Naive thymus-derived CD4-positive, alpha-beta T cell (primary cell): ENCODE results near the gene CABLES2. TPM values are rescaled to one million over a fixed set of nuclear protein-coding genes. Genes with fewer than 3 reads are reported as not detected.

ENCODE experiments used
- ATAC-seq: fragments of 150-1000 bp; cut with Tn5 transposase; 2 replicates; pipeline ENCODE4 v1.10.0; 2021; ENCODE audit warnings: mild to moderate bottlenecking, moderate library complexity
- CTCF ChIA-PET: fragments of 350-600 bp; sonication (Branson Sonifier 250); formaldehyde crosslinking; loops from one replicate; lab custom pipeline; 2021; ENCODE audit warnings: antibody characterized with exemption; lab: Charles Lee
- POLR2A ChIA-PET: fragments of 350-600 bp; sonication (Branson Sonifier 250); formaldehyde crosslinking; loops from one replicate; lab custom pipeline; 2021; ENCODE audit warnings: antibody characterized with exemption, inconsistent platforms; lab: Charles Lee
- DNase-seq, 9 donors: peaks; one replicate each; pipeline versions ENCODE4 v3.0.0 to v3.0.0-alpha.2; 2020 to 2022; ENCODE audit warnings: mixed read lengths in 1 of 9
- H3K27ac ChIP-seq: one replicate; pipeline ENCODE4 v1.7.0; 2013; ENCODE audit warnings: mild to moderate bottlenecking, low read depth, low read length, moderate library complexity
- H3K27me3 ChIP-seq, 2 donors: one replicate each; pipeline ENCODE4 v1.7.0; 2013; ENCODE audit warnings: low read length in 2 of 2, mild to moderate bottlenecking in 2 of 2, moderate library complexity in 2 of 2; ENCODE audit not compliant: control insufficient read depth in 2 of 2, insufficient read depth in 2 of 2
- H3K36me3 ChIP-seq, 3 experiments: 1 replicate in 2 of 3; 2 replicates in 1 of 3; pipeline ENCODE4 v1.7.0; 2013; ENCODE audit warnings: low read length in 3 of 3, mild to moderate bottlenecking in 3 of 3, moderate library complexity in 1 of 3; ENCODE audit not compliant: insufficient read depth in 3 of 3, control insufficient read depth in 2 of 3
- H3K4me1 ChIP-seq, 2 donors: one replicate each; pipeline ENCODE4 v1.7.0; 2013; ENCODE audit warnings: low read length in 2 of 2, mild to moderate bottlenecking in 2 of 2, moderate library complexity in 1 of 2; ENCODE audit not compliant: control insufficient read depth in 2 of 2, insufficient read depth in 2 of 2
- H3K4me3 ChIP-seq: 2 replicates; pipeline ENCODE4 v1.7.0; 2013; ENCODE audit warnings: mild to moderate bottlenecking, low read length
- H3K9me3 ChIP-seq, 3 experiments: 1 replicate in 2 of 3; 2 replicates in 1 of 3; pipeline ENCODE4 v1.7.0; 2013; ENCODE audit warnings: low read length in 3 of 3; ENCODE audit not compliant: control insufficient read depth in 2 of 3
- H3K27ac Mint-ChIP-seq, 9 donors: one replicate each; pipeline ENCODE4 v1.8.0; 2020 to 2022; ENCODE audit warnings: mixed read lengths in 9 of 9, mild to moderate bottlenecking in 8 of 9, moderate library complexity in 5 of 9, inconsistent platforms in 2 of 9
- H3K27me3 Mint-ChIP-seq, 5 donors: one replicate each; pipeline ENCODE4 v1.8.0; 2021 to 2022; ENCODE audit warnings: mixed read lengths in 5 of 5, mild to moderate bottlenecking in 1 of 5
- H3K36me3 Mint-ChIP-seq, 5 donors: one replicate each; pipeline ENCODE4 v1.8.0; 2020 to 2022; ENCODE audit warnings: mixed read lengths in 5 of 5, mild to moderate bottlenecking in 3 of 5, inconsistent platforms in 1 of 5
- H3K4me1 Mint-ChIP-seq, 7 donors: one replicate each; pipeline ENCODE4 v1.8.0; 2020 to 2022; ENCODE audit warnings: mixed read lengths in 7 of 7, mild to moderate bottlenecking in 3 of 7, inconsistent platforms in 1 of 7
- H3K4me3 Mint-ChIP-seq, 10 donors: one replicate each; pipeline ENCODE4 v1.8.0; 2020 to 2022; ENCODE audit warnings: mild to moderate bottlenecking in 10 of 10, mixed read lengths in 10 of 10, moderate library complexity in 6 of 10, inconsistent platforms in 2 of 10
- H3K9me3 Mint-ChIP-seq, 11 donors: one replicate each; pipeline ENCODE4 v1.8.0; 2020 to 2022; ENCODE audit warnings: mixed read lengths in 11 of 11, mild to moderate bottlenecking in 4 of 11, inconsistent platforms in 1 of 11, moderate library complexity in 1 of 11
- intact Hi-C, 2 donors: fragments of 100-400 bp; cut with micrococcal nuclease; formaldehyde crosslinking; loops; one replicate each; pipeline ENCODE4 v1.15.1; 2023
- polyA plus RNA-seq, 2 donors: library from polyadenylated mRNA; unstranded; fragments of 300-500 nt; fragmentation: Illumina TruSeq; gene quantifications; one replicate each; pipeline ENCODE4 v1.2.3, GENCODE V29; 2021
- total RNA-seq, 6 experiments: library from RNA in 5 of 6; stranded (reverse) in 5 of 6; gene quantifications; 1 replicate in 5 of 6; 2 replicates in 1 of 6; pipeline ENCODE4 v1.2.3 and lab custom pipeline; 2021 to 2026

The CABLES2 gene
- total and polyA plus RNA-seq, 7 experiments from 2014 or later, result 0.61 to 16.7 (median 5.6) TPM

DNA sequence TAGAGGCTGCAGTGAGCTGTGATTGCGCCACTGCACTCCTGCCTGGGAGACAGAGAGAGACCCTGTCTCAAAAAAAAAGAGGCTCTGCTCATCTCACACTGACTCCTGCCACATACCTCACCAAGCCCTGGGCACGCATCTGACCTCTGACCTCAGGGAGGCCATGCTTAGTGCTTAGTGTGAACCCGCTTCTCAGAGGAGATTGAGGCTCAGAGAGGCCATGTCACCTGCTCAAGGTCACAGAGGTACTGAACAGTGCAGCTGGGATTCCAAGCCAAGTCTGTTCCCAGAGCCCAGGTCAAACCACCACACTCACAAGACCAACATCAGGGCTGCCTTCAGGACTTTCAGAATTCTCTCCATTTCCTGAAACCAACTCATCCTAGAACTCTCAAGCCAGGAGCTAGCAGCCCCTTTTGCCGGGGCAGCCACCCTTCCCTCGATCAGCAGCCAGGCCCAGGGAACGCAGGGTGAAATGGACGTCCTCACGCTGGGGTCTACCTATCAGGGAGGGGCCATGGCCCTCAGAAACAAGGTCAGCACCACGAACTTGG lies 2.9 kb downstream of the CABLES2 start:
- ChIA-PET POLR2A (no interaction called here), CTCF (no interaction called here)
- H3K27me3 ChIP-seq, result no peaks in the 10 kb centered on the region
- H3K9me3 ChIP-seq, result no peaks in the 10 kb centered on the region
- H3K4me1 Mint-ChIP-seq, result peaks cover 13 to 31% (median 24%) of the 10 kb centered on the region in 7 donors
- ATAC-seq (no peak), DNase-seq (no peak)
- intact Hi-C loops, result no loop called here
- no peak overlapping the region for H3K27ac ChIP-seq
- peak overlapping the region in 8 of 10 donors; percentile 4 to 66 (median 34) for H3K4me3 Mint-ChIP-seq
- H3K27me3 Mint-ChIP-seq, result no peaks in the 10 kb centered on the region
- peaks cover 0 to 2% (median 0%) of the 10 kb centered on the region in 11 donors for H3K9me3 Mint-ChIP-seq
- H3K36me3 Mint-ChIP-seq, result peaks cover 0 to 4% (median 4%) of the 10 kb centered on the region in 5 donors
- H3K27ac Mint-ChIP-seq, result peak overlapping the region in 3 of 9 donors; percentile 34 to 51 (median 38)
- peaks cover 17 to 23% of the 10 kb centered on the region in 2 donors for H3K4me1 ChIP-seq
- H3K36me3 ChIP-seq, result peaks cover 0 to 19% (median 0%) of the 10 kb centered on the region in 3 experiments
- H3K4me3 ChIP-seq, result no peak overlapping the region

GRCh38 chr20:62403331-62403730 lies 3.8 kb downstream of the CABLES2 start:
- ATAC-seq (no peak), DNase-seq (no peak)
- no peaks in the 10 kb centered on the region for H3K27me3 Mint-ChIP-seq
- H3K36me3 Mint-ChIP-seq, result peaks cover 0 to 4% (median 4%) of the 10 kb centered on the region in 5 donors
- intact Hi-C loops, result no loop called here
- Histone ChIP-seq H3K36me3 (peaks cover 0 to 19% (median 0%) of the 10 kb centered on the region in 3 experiments), H3K27me3 (no peaks in the 10 kb centered on the region), H3K4me1 (peaks cover 17 to 23% of the 10 kb centered on the region in 2 donors), H3K9me3 (no peaks in the 10 kb centered on the region), H3K27ac (no peak overlapping the region), H3K4me3 (no peak overlapping the region)
- ChIA-PET POLR2A (no interaction called here), CTCF (no interaction called here)
- peaks cover 0 to 2% (median 0%) of the 10 kb centered on the region in 11 donors for H3K9me3 Mint-ChIP-seq
- peak overlapping the region in 4 of 10 donors; percentile 20 to 66 (median 44) for H3K4me3 Mint-ChIP-seq
- peaks cover 13 to 31% (median 24%) of the 10 kb centered on the region in 7 donors for H3K4me1 Mint-ChIP-seq
- H3K27ac Mint-ChIP-seq, result peak overlapping the region in 4 of 9 donors; percentile 38 to 88 (median 74)

DNA sequence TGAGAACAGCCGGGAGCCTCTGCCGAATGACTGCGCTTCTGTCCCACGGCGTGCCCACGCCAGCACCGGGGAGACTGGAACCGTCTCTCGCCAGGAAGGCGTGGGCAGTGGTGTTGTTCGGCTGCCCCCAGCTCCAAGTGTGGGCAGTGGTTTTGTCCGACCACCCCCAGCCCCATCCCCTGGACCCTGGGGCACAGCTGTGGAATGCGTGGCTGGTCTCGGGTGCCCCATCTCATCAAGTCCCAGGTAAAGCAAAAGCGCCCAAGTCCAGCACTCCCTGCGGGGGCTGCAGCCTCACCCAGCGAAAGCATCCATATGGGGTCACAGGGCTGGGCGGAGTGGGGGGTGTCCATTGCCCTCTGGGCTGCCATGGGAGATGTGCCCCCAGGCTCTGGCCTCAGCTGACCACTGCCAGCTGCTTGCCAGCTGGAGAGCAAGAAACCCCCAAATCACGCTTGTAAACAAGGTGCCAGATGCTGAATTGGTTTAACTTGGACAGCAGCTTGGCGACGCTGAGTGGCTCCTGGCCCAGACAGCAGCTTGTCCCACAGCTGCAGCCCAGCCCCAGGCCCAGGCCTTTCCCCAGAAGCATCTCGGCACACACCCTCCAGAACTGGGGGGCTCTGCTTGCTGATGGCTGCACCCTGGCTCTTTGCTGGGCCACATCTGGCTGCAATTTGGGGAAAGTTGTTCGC lies 4.5 kb downstream of the CABLES2 start:
- Histone ChIP-seq H3K4me1 (peaks cover 13 to 19% of the 10 kb centered on the region in 2 donors), H3K36me3 (peaks cover 0 to 19% (median 0%) of the 10 kb centered on the region in 3 experiments), H3K27me3 (no peaks in the 10 kb centered on the region), H3K27ac (no peak overlapping the region), H3K9me3 (no peaks in the 10 kb centered on the region), H3K4me3 (no peak overlapping the region)
- peaks cover 0 to 7% (median 0%) of the 10 kb centered on the region in 11 donors for H3K9me3 Mint-ChIP-seq
- H3K4me3 Mint-ChIP-seq, result no peak overlapping the region
- DNase-seq (no peak), ATAC-seq (no peak)
- H3K4me1 Mint-ChIP-seq, result peaks cover 13 to 31% (median 24%) of the 10 kb centered on the region in 7 donors
- peaks cover 0 to 9% (median 4%) of the 10 kb centered on the region in 5 donors for H3K36me3 Mint-ChIP-seq
- intact Hi-C loops, result no loop called here
- CTCF ChIA-PET, result no interaction called here
- POLR2A ChIA-PET, result interaction anchor here (0.8 kb wide), 1 partner anchor 17 kb away, joined by 3 read pairs; no protein-coding TSS in a partner anchor
- no peaks in the 10 kb centered on the region for H3K27me3 Mint-ChIP-seq
- peak overlapping the region in 1 of 9 donors; percentile 81 for H3K27ac Mint-ChIP-seq

- no peaks in the 10 kb centered on the region for H3K27me3 ChIP-seq
- H3K9me3 Mint-ChIP-seq, result peaks cover 0 to 7% (median 0%) of the 10 kb centered on the region in 11 donors
- no peak for DNase-seq
- H3K27ac Mint-ChIP-seq, result no peak overlapping the region
- H3K4me3 ChIP-seq, result no peak overlapping the region
- POLR2A ChIA-PET, result no interaction called here
- no peaks in the 10 kb centered on the region for H3K27me3 Mint-ChIP-seq
- intact Hi-C loops, result no loop called here
- peaks cover 13 to 31% (median 24%) of the 10 kb centered on the region in 7 donors for H3K4me1 Mint-ChIP-seq
- H3K36me3 ChIP-seq, result peaks cover 0 to 19% (median 0%) of the 10 kb centered on the region in 3 experiments
- CTCF ChIA-PET, result no interaction called here
- H3K36me3 Mint-ChIP-seq, result peaks cover 0 to 14% (median 4%) of the 10 kb centered on the region in 5 donors
- no peak overlapping the region for H3K27ac ChIP-seq
- peaks cover 9 to 12% of the 10 kb centered on the region in 2 donors for H3K4me1 ChIP-seq
- H3K4me3 Mint-ChIP-seq, result no peak overlapping the region
- H3K9me3 ChIP-seq, result no peaks in the 10 kb centered on the region
- ATAC-seq, result no peak
Observed at GRCh38 chr20:62401331-62401779, 5.7 kb downstream of the CABLES2 start.

DNA sequence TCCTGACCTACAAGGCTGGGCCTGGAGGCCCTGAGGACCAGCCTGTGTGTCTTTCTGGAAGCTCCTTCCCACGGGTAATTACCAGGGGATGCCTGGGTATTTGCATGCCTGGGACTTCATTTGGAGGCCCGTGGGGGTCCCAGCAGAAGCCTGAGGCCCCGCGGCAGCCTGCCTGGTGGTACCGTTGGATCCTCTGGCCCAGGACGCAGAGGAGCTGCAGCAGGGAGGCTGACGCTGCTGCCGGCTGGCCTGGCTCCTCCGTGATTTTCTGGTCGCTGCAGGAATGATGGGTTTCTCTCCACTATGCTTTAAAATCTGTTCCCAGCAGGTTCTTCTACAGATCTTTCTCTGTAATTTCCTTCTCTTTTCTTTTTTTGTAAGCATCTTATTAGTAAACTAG lies 6.5 kb downstream of the CABLES2 start:
- DNase-seq (no peak), ATAC-seq (no peak)
- Histone ChIP-seq H3K27me3 (no peaks in the 10 kb centered on the region), H3K4me1 (peaks cover under 1 to 4% of the 10 kb centered on the region in 2 donors), H3K27ac (no peak overlapping the region), H3K9me3 (no peaks in the 10 kb centered on the region), H3K36me3 (peaks cover 0 to 19% (median 0%) of the 10 kb centered on the region in 3 experiments), H3K4me3 (no peak overlapping the region)
- Mint-ChIP-seq H3K27ac (peak overlapping the region in 1 of 9 donors; percentile 37), H3K9me3 (peaks cover 0 to 7% (median 0%) of the 10 kb centered on the region in 11 donors), H3K27me3 (no peaks in the 10 kb centered on the region), H3K36me3 (peaks cover 0 to 14% (median 4%) of the 10 kb centered on the region in 5 donors), H3K4me1 (peaks cover 7 to 25% (median 17%) of the 10 kb centered on the region in 7 donors), H3K4me3 (no peak overlapping the region)
- intact Hi-C loops, result no loop called here
- ChIA-PET CTCF (no interaction called here), POLR2A (no interaction called here)

GRCh38 chr20:62400021-62400420 lies 7.1 kb downstream of the CABLES2 start:
- Mint-ChIP-seq H3K4me1 (peaks cover 2 to 20% (median 12%) of the 10 kb centered on the region in 7 donors), H3K27ac (peak overlapping the region in 1 of 9 donors; percentile 73), H3K36me3 (peaks cover 0 to 14% (median 4%) of the 10 kb centered on the region in 5 donors), H3K9me3 (peaks cover 0 to 7% (median 0%) of the 10 kb centered on the region in 11 donors), H3K4me3 (no peak overlapping the region), H3K27me3 (no peaks in the 10 kb centered on the region)
- POLR2A ChIA-PET, result interaction anchor here (0.8 kb wide), 1 partner anchor 12 kb away, joined by 4 read pairs; no protein-coding TSS in a partner anchor
- H3K9me3 ChIP-seq, result no peaks in the 10 kb centered on the region
- intact Hi-C loops, result no loop called here
- no peaks in the 10 kb centered on the region for H3K4me1 ChIP-seq
- H3K27ac ChIP-seq, result no peak overlapping the region
- H3K27me3 ChIP-seq, result no peaks in the 10 kb centered on the region
- H3K4me3 ChIP-seq, result no peak overlapping the region
- CTCF ChIA-PET, result interaction anchor here (0.9 kb wide), 1 partner anchor 10 kb away, joined by 3 read pairs; no protein-coding TSS in a partner anchor
- DNase-seq (no peak), ATAC-seq (no peak)
- H3K36me3 ChIP-seq, result peaks cover 0 to 20% (median 0%) of the 10 kb centered on the region in 3 experiments
